Measurements from ENCODE around the gene PARD3B.

PARD3B gene

GRCh38 chr2:205659922-205660321, 1114.6 kb downstream of the PARD3B start:
- no peak for DNase-seq (ENCODE audit: low read depth)

GRCh38 chr2:205660521-205661124, 1115.3 kb downstream of the PARD3B start:
- no peak for DNase-seq (ENCODE audit: low read depth)

DNA sequence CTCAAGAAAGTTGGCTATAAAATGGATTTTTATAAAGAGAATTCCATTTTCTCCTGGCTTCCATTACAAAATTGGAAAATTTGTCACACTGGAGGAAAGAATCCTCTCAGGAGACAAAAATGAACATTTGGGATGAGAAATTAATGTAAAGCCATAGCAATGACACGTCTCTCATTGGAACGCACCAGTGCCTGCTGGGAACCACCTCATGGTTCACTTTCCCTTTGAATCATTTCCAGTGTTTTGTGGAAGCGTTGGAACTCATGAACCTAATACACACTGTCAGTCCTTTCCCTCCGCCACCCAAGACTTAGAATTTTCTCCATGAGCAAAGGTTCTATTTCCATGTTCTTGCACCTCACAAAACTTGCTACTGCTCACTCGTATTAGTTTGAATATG, 1116.0 kb downstream of the PARD3B start:
- DNase-seq (ENCODE audit: low read depth), result no peak

DNA sequence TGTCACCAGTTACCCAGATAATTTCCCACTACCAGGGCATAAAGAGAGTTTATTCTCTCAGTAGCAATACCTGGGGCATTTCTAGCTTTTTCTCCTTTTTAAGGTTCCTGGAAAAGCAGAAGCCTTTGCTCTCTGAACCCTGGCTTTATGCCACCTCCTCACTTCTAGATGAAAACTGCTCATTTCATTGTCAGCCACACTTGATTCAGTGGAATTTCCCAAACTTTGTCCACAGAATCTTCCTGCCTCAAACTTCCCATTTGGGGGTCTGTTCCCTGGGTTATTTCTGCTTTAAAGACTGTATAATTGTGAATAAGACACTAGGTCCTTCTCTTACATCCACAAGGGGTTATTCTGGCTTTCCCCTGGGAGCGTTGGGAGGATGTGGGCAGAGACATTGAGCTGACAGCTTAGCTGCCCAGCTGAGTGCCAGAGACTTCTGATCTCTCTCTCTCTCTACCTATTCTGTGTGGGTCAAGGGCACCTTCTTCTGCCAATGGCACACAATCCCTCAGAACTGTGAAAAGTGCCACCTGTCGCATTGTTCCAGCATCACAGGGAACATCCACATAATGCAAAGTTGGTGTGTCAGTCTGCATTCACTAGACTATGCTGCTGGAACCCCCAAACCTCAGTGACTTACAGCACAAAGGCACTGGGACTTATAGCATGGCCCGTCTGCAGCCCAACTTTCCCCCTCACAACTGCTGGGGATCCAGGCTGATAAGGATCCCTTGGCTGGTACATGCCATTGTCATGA, 1117.1 kb downstream of the PARD3B start:
- DNase-seq (ENCODE audit: low read depth), result no peak

GRCh38 chr2:205665791-205666190, 1120.5 kb downstream of the PARD3B start:
- DNase-seq (ENCODE audit: low read depth), result no peak
